Activated naive CD4-positive, alpha-beta T cell treated with anti-CD3 and anti-CD28 coated beads, Interleukin-2, amount 10 ng/mL, durations not matched to agents 7 days and 5 days (primary cell): Measurements from ENCODE around the gene FST.

ENCODE experiments used
- CTCF ChIA-PET: fragments of 350-600 bp; sonication (Branson Sonifier 250); formaldehyde crosslinking; loops from one replicate; lab custom pipeline; 2021; ENCODE audit warnings: antibody characterized with exemption; lab: Charles Lee
- DNase-seq: peaks from one replicate; pipeline ENCODE4 v3.0.0-alpha.2; 2020
- H3K27ac Mint-ChIP-seq: one replicate; pipeline ENCODE4 v1.8.0; 2021; ENCODE audit warnings: mild to moderate bottlenecking, moderate library complexity, mixed read lengths
- H3K27me3 Mint-ChIP-seq: one replicate; pipeline ENCODE4 v1.8.0; 2021; ENCODE audit warnings: mild to moderate bottlenecking, mixed read lengths
- H3K36me3 Mint-ChIP-seq: one replicate; pipeline ENCODE4 v1.8.0; 2021; ENCODE audit warnings: mixed read lengths
- H3K4me1 Mint-ChIP-seq: one replicate; pipeline ENCODE4 v1.8.0; 2021; ENCODE audit warnings: mixed read lengths
- H3K4me3 Mint-ChIP-seq: one replicate; pipeline ENCODE4 v1.8.0; 2021; ENCODE audit warnings: mild to moderate bottlenecking, moderate library complexity, mixed read lengths
- H3K9me3 Mint-ChIP-seq: one replicate; pipeline ENCODE4 v1.8.0; 2021; ENCODE audit warnings: mixed read lengths

The FST gene

GRCh38 chr5:53463909-53464621 lies 16.4 kb upstream of the FST start:
- Mint-ChIP-seq H3K27me3 (peaks cover 29% of the 10 kb centered on the region), H3K27ac (no peak overlapping the region), H3K36me3 (no peaks in the 10 kb centered on the region), H3K4me1 (no peaks in the 10 kb centered on the region), H3K4me3 (no peak overlapping the region), H3K9me3 (no peaks in the 10 kb centered on the region)
- DNase-seq = no peak
- CTCF ChIA-PET = no interaction called here

- no peak overlapping the region for H3K27ac Mint-ChIP-seq
- CTCF ChIA-PET = interaction anchor here (0.6 to 0.8 kb wide), 2 partner anchors 13 to 762 kb away, joined by 3 read pairs; no protein-coding TSS in a partner anchor
- no peaks in the 10 kb centered on the region for H3K9me3 Mint-ChIP-seq
Observed at GRCh38 chr5:53464722-53465121, 15.7 kb upstream of the FST start.

GRCh38 chr5:53469946-53470687 lies 10.3 kb upstream of the FST start:
- no peak for DNase-seq
- no peak overlapping the region for H3K4me3 Mint-ChIP-seq
- H3K9me3 Mint-ChIP-seq = no peaks in the 10 kb centered on the region
- CTCF ChIA-PET = no interaction called here
- no peak overlapping the region for H3K27ac Mint-ChIP-seq
- H3K27me3 Mint-ChIP-seq = peaks cover 25% of the 10 kb centered on the region
- H3K4me1 Mint-ChIP-seq = no peaks in the 10 kb centered on the region
- H3K36me3 Mint-ChIP-seq = no peaks in the 10 kb centered on the region

More at GRCh38 chr5:53464722-53465121, 15.7 kb upstream of the FST start:
- Mint-ChIP-seq H3K4me1 (no peaks in the 10 kb centered on the region), H3K27me3 (peaks cover 29% of the 10 kb centered on the region), H3K36me3 (no peaks in the 10 kb centered on the region), H3K4me3 (no peak overlapping the region)
- no peak for DNase-seq

- Mint-ChIP-seq H3K4me1 (no peaks in the 10 kb centered on the region), H3K9me3 (no peaks in the 10 kb centered on the region), H3K36me3 (no peaks in the 10 kb centered on the region), H3K27me3 (peaks cover 22% of the 10 kb centered on the region), H3K4me3 (no peak overlapping the region), H3K27ac (no peak overlapping the region)
- CTCF ChIA-PET = no interaction called here
- no peak for DNase-seq
Observed at GRCh38 chr5:53472279-53472678, 8.2 kb upstream of the FST start.

GRCh38 chr5:53472720-53473510 lies 7.5 kb upstream of the FST start:
- H3K4me1 Mint-ChIP-seq = no peaks in the 10 kb centered on the region
- no peak overlapping the region for H3K27ac Mint-ChIP-seq
- no peak overlapping the region for H3K4me3 Mint-ChIP-seq
- CTCF ChIA-PET = no interaction called here
- peaks cover 22% of the 10 kb centered on the region for H3K27me3 Mint-ChIP-seq
- no peaks in the 10 kb centered on the region for H3K36me3 Mint-ChIP-seq
- no peak for DNase-seq
- H3K9me3 Mint-ChIP-seq = no peaks in the 10 kb centered on the region

- CTCF ChIA-PET = interaction anchor here (0.6 kb wide), 1 partner anchor 756 kb away, joined by 3 read pairs; no protein-coding TSS in a partner anchor
Observed at GRCh38 chr5:53473633-53474032, 6.8 kb upstream of the FST start.

GRCh38 chr5:53475320-53475719 lies 5.1 kb upstream of the FST start:
- Mint-ChIP-seq H3K9me3 (no peaks in the 10 kb centered on the region), H3K27ac (no peak overlapping the region), H3K4me1 (peaks cover 14% of the 10 kb centered on the region), H3K36me3 (no peaks in the 10 kb centered on the region), H3K27me3 (peaks cover 45% of the 10 kb centered on the region), H3K4me3 (no peak overlapping the region)
- DNase-seq = no peak
- CTCF ChIA-PET = no interaction called here

More at GRCh38 chr5:53473633-53474032, 6.8 kb upstream of the FST start:
- peaks cover 28% of the 10 kb centered on the region for H3K27me3 Mint-ChIP-seq
- H3K4me1 Mint-ChIP-seq = peaks cover 4% of the 10 kb centered on the region
- H3K27ac Mint-ChIP-seq = no peak overlapping the region
- H3K9me3 Mint-ChIP-seq = no peaks in the 10 kb centered on the region
- no peak overlapping the region for H3K4me3 Mint-ChIP-seq
- no peak for DNase-seq
- no peaks in the 10 kb centered on the region for H3K36me3 Mint-ChIP-seq

- Mint-ChIP-seq H3K9me3 (no peaks in the 10 kb centered on the region), H3K27me3 (peaks cover 52% of the 10 kb centered on the region), H3K4me1 (peaks cover 18% of the 10 kb centered on the region), H3K27ac (no peak overlapping the region), H3K4me3 (no peak overlapping the region), H3K36me3 (no peaks in the 10 kb centered on the region)
- CTCF ChIA-PET = interaction anchor here (1.2 to 3.5 kb wide), 2 partner anchors 28 to 753 kb away, joined by 3 to 17 read pairs; no protein-coding TSS in a partner anchor
- DNase-seq = no peak
Observed at GRCh38 chr5:53476019-53476418, 4.4 kb upstream of the FST start.

GRCh38 chr5:53476531-53477480 lies 3.6 kb upstream of the FST start:
- no peaks in the 10 kb centered on the region for H3K9me3 Mint-ChIP-seq

GRCh38 chr5:53478411-53479044 lies 1.9 kb upstream of the FST start:
- CTCF ChIA-PET = interaction anchor here (0.7 to 3.5 kb wide), 5 partner anchors 13 to 755 kb away, joined by 3 to 17 read pairs (median 5); no protein-coding TSS in a partner anchor
- Mint-ChIP-seq H3K4me1 (peaks cover 40% of the 10 kb centered on the region), H3K36me3 (no peaks in the 10 kb centered on the region), H3K27ac (no peak overlapping the region), H3K27me3 (peaks cover 67% of the 10 kb centered on the region), H3K4me3 (peak overlapping the region; percentile 57), H3K9me3 (no peaks in the 10 kb centered on the region)
- peak; percentile 23 for DNase-seq

More at GRCh38 chr5:53476531-53477480, 3.6 kb upstream of the FST start:
- Mint-ChIP-seq H3K27ac (no peak overlapping the region), H3K4me3 (no peak overlapping the region), H3K4me1 (peaks cover 26% of the 10 kb centered on the region), H3K27me3 (peaks cover 54% of the 10 kb centered on the region), H3K36me3 (no peaks in the 10 kb centered on the region)
- CTCF ChIA-PET = interaction anchor here (1.2 to 3.5 kb wide), 5 partner anchors 27 to 757 kb away, joined by 3 to 17 read pairs (median 5); no protein-coding TSS in a partner anchor
- DNase-seq = no peak

GRCh38 chr5:53479045-53479589 lies 1.3 kb upstream of the FST start:
- no peaks in the 10 kb centered on the region for H3K9me3 Mint-ChIP-seq
- no peak overlapping the region for H3K27ac Mint-ChIP-seq
- CTCF ChIA-PET = interaction anchor here (3.5 kb wide), 1 partner anchor 750 kb away, joined by 17 read pairs; no protein-coding TSS in a partner anchor
- peaks cover 40% of the 10 kb centered on the region for H3K4me1 Mint-ChIP-seq
- peaks cover 73% of the 10 kb centered on the region for H3K27me3 Mint-ChIP-seq
- no peak for DNase-seq
- no peaks in the 10 kb centered on the region for H3K36me3 Mint-ChIP-seq
- H3K4me3 Mint-ChIP-seq = peak overlapping the region; percentile 80

GRCh38 chr5:53479590-53480415 lies 626 bp upstream of the FST start:
- Mint-ChIP-seq H3K36me3 (no peaks in the 10 kb centered on the region), H3K27me3 (peaks cover 71% of the 10 kb centered on the region), H3K4me3 (peak overlapping the region; percentile 80), H3K4me1 (peaks cover 40% of the 10 kb centered on the region), H3K27ac (no peak overlapping the region), H3K9me3 (no peaks in the 10 kb centered on the region)
- CTCF ChIA-PET = no interaction called here
- peak; percentile 45 for DNase-seq
